Gastroesophageal sphincter (tissue), 4 donors: ENCODE data around the gene CARS1. TPM values are rescaled to one million over a fixed set of nuclear protein-coding genes. Genes with fewer than 3 reads are reported as not detected.

Source experiments
- ATAC-seq: fragments of 150-250 bp; one replicate; pipeline ENCODE4 v1.9.1; 2016; ENCODE audit warnings: mild to moderate bottlenecking, moderate library complexity
- H3K27ac ChIP-seq, 4 donors: fragments of 200-600 bp; sonication (generic) in 3 of 4; 1 replicate in 3 of 4; 2 replicates in 1 of 4; pipeline ENCODE4 v1.5.1; 2016 to 2019
- H3K27me3 ChIP-seq: fragments of 200-600 bp; sonication (generic); one replicate; pipeline ENCODE4 v1.5.1; 2019
- H3K36me3 ChIP-seq, 2 donors: fragments of 200-600 bp; sonication (generic); one replicate each; pipeline ENCODE4 v1.5.1; 2019; ENCODE audit warnings: control low read depth in 1 of 2
- H3K4me1 ChIP-seq, 3 donors: fragments of 200-600 bp; sonication (generic); 1 replicate in 2 of 3; 2 replicates in 1 of 3; pipeline ENCODE4 v1.5.1; 2016 to 2019; ENCODE audit warnings: control low read depth in 2 of 3
- H3K4me3 ChIP-seq, 2 donors: fragments of 200-600 bp; sonication (generic); one replicate each; pipeline ENCODE4 v1.5.1; 2019; ENCODE audit warnings: mild to moderate bottlenecking in 1 of 2, moderate library complexity in 1 of 2
- H3K9me3 ChIP-seq, 3 donors: fragments of 200-600 bp; sonication (generic); one replicate each; pipeline ENCODE4 v1.5.1; 2017 to 2019; ENCODE audit warnings: control low read depth in 2 of 3
- CTCF ChIP-seq, 4 experiments: fragments of 200-600 bp in 2 of 4; fragments of 450-650 bp in 2 of 4; sonication (generic) in 1 of 4; IDR thresholded peaks; one replicate each; pipeline ENCODE4 v1.5.1; 2017 to 2019; ENCODE audit warnings: antibody characterized with exemption in 4 of 4, mild to moderate bottlenecking in 2 of 4, moderate library complexity in 2 of 4
- EP300 ChIP-seq: sonication (generic); formaldehyde crosslinking; IDR thresholded peaks from one replicate; pipeline ENCODE4 v1.6.1; 2017; ENCODE audit warnings: antibody characterized with exemption, mild to moderate bottlenecking
- POLR2A ChIP-seq, 2 donors: fragments of 450-650 bp; IDR thresholded peaks; one replicate each; pipeline ENCODE4 v1.6.1; 2017; ENCODE audit warnings: antibody characterized with exemption in 2 of 2, mild to moderate bottlenecking in 2 of 2, moderate library complexity in 1 of 2
- POLR2AphosphoS5 ChIP-seq: sonication (generic); formaldehyde crosslinking; IDR thresholded peaks from one replicate; pipeline ENCODE4 v1.6.1; 2017; ENCODE audit warnings: antibody characterized with exemption
- WGBS, 2 donors: methylation state at CpG; one replicate each; pipeline ENCODE4 v1.1.5; 2018; ENCODE audit warnings: low coverage in 1 of 2; 5-methylcytosine and 5-hydroxymethylcytosine counted together
- total RNA-seq, 4 donors: library from RNA; depleted of rRNA; stranded (reverse); fragments of >200 nt; gene quantifications; one replicate each; pipeline ENCODE4 v1.1.0, GENCODE V29; 2016

The CARS1 gene
- total RNA-seq, 4 donors from 2014 or later: 29.1 to 41.5 (median 31.2) TPM

- WGBS, 2 donors: 3 to 66% methylated on average over 10 to 11 of the region's 27 CpGs
- TF ChIP-seq POLR2A (IDR thresholded peaks at IDR 0.05) (no peak), CTCF (IDR thresholded peaks at IDR 0.05) (peak in 3 of 4 experiments; percentile 95 to 100 (median 97)), EP300 (no peak)
- Histone ChIP-seq H3K4me3 (no peak overlapping the region), H3K36me3 (peaks cover 0 to 90% of the 10 kb centered on the region in 2 donors), H3K4me1 (peaks cover 0 to 41% (median 0%) of the 10 kb centered on the region in 3 donors), H3K27me3 (no peaks in the 10 kb centered on the region), H3K27ac (no peak overlapping the region), H3K9me3 (no peaks in the 10 kb centered on the region)
- peak; percentile 60 for ATAC-seq
Observed at GRCh38 chr11:3091846-3092602, 34.8 kb upstream of the CARS1 start.

GRCh38 chr11:3091081-3091845 is 34.0 kb upstream of the CARS1 start:
- ATAC-seq: no peak
- TF ChIP-seq POLR2AphosphoS5: no peak
- TF ChIP-seq CTCF (IDR thresholded peaks at IDR 0.05): no peak
- no peak for TF ChIP-seq POLR2A (IDR thresholded peaks at IDR 0.05)
- no peak for TF ChIP-seq EP300
- no peak overlapping the region for H3K4me3 ChIP-seq
- WGBS, 2 donors: 79 to 86% methylated on average over 2 to 9 of the region's 14 CpGs
- H3K27me3 ChIP-seq: no peaks in the 10 kb centered on the region
- no peak overlapping the region for H3K27ac ChIP-seq
- H3K9me3 ChIP-seq: no peaks in the 10 kb centered on the region
- peaks cover 0 to 88% of the 10 kb centered on the region in 2 donors for H3K36me3 ChIP-seq
- H3K4me1 ChIP-seq: peaks cover 0 to 41% (median 0%) of the 10 kb centered on the region in 3 donors

GRCh38 chr11:3090096-3090901 is 33.1 kb upstream of the CARS1 start:
- no peaks in the 10 kb centered on the region for H3K27me3 ChIP-seq
- no peak for ATAC-seq
- H3K9me3 ChIP-seq: no peaks in the 10 kb centered on the region
- TF ChIP-seq POLR2AphosphoS5 (no peak), EP300 (no peak), CTCF (IDR thresholded peaks at IDR 0.05) (no peak), POLR2A (IDR thresholded peaks at IDR 0.05) (no peak)
- no peak overlapping the region for H3K27ac ChIP-seq
- peaks cover 0 to 31% (median 0%) of the 10 kb centered on the region in 3 donors for H3K4me1 ChIP-seq
- H3K4me3 ChIP-seq: no peak overlapping the region
- WGBS, 2 donors: no CpG with 5 or more reads among the region's 13 CpGs
- peaks cover 0 to 78% of the 10 kb centered on the region in 2 donors for H3K36me3 ChIP-seq

- WGBS, 2 donors: 90 to 100% methylated on average over 1 to 4 of the region's 25 CpGs
- no peak for ATAC-seq
Observed at GRCh38 chr11:3089236-3090061, 32.2 kb upstream of the CARS1 start.

More at GRCh38 chr11:3089236-3090061, 32.2 kb upstream of the CARS1 start:
- Histone ChIP-seq H3K4me3 (no peak overlapping the region), H3K9me3 (no peaks in the 10 kb centered on the region), H3K27me3 (no peaks in the 10 kb centered on the region), H3K4me1 (peaks cover 0 to 23% (median 0%) of the 10 kb centered on the region in 3 donors), H3K27ac (no peak overlapping the region), H3K36me3 (peaks cover 0 to 70% of the 10 kb centered on the region in 2 donors)
- no peak for TF ChIP-seq POLR2A (IDR thresholded peaks at IDR 0.05)
- TF ChIP-seq POLR2AphosphoS5: no peak
- no peak for TF ChIP-seq CTCF (IDR thresholded peaks at IDR 0.05)
- TF ChIP-seq EP300: no peak
